ENCODE results near the gene CTRL. TPM values are rescaled to one million over a fixed set of nuclear protein-coding genes. Genes with fewer than 3 reads are reported as not detected.

The CTRL gene
- total and polyA plus RNA-seq, 11 donors, result 0.23 to 2.1 (median 0.74) TPM; not detected in 1

- intact Hi-C loops (cut with DNase I), result loop anchor here in 1 of 10 donors (10.0 kb wide), 1 partner anchor 265 kb away; the partner anchor contains the start of gene ESRP2
- Histone ChIP-seq H3K9me3 (no peaks in the 10 kb centered on the region), H3K27me3 (no peaks in the 10 kb centered on the region), H3K36me3 (peaks cover 0 to 15% (median 0%) of the 10 kb centered on the region in 9 donors), H3K27ac (peak overlapping the region; percentile 95 to 100 (median 99)), H3K4me3 (peak overlapping the region; percentile 67 to 100 (median 91)), H3K4me1 (peaks cover 13 to 41% (median 33%) of the 10 kb centered on the region in 12 donors)
- ATAC-seq, result no peak
- TF ChIP-seq POLR2A (IDR thresholded peaks at IDR 0.05) (no peak), CTCF (IDR thresholded peaks at IDR 0.05) (no peak)
- WGBS, 4 donors, result 52 to 63% (median 55%) methylated on average over 40 of the region's 40 CpGs
- DNase-seq, result no peak
Observed at GRCh38 chr16:67969254-67970039, 37.8 kb upstream of the CTRL start.

GRCh38 chr16:67968400-67969253 is 37.0 kb upstream of the CTRL start, which contains the start of gene SLC12A4:
TSS of gene SLC12A4 (minus strand) at chr16:67968637. CDS start at chr16:67968553, 84 bp downstream.
- H3K4me1 ChIP-seq, result peaks cover 21 to 49% (median 41%) of the 10 kb centered on the region in 12 donors
- intact Hi-C loops (cut with DNase I), result loop anchor here in 2 of 10 donors (1.0 to 10.0 kb wide), 2 partner anchors 33 to 266 kb away; partner anchors contain the start of gene ESRP2 (in 1 of the 2)
- peak; percentile 84 to 91 (median 90) for ATAC-seq

GRCh38 chr16:67967958-67968399 is 36.3 kb upstream of the CTRL start:
- DNase-seq (peak in 4 of 5 donors; percentile 63 to 81 (median 68)), ATAC-seq (peak in 2 of 4 donors; percentile 38 to 46)
- Histone ChIP-seq H3K4me1 (peaks cover 27 to 55% (median 48%) of the 10 kb centered on the region in 12 donors), H3K9me3 (no peaks in the 10 kb centered on the region), H3K27ac (peak overlapping the region; percentile 95 to 100 (median 99)), H3K4me3 (peak overlapping the region; percentile 67 to 100 (median 91)), H3K27me3 (no peaks in the 10 kb centered on the region), H3K36me3 (peaks cover 0 to 20% (median 7%) of the 10 kb centered on the region in 9 donors)
- 0 to 1% (median 1%) methylated on average over 33 to 45 of the region's 45 CpGs for WGBS, 4 donors
- no peak for TF ChIP-seq POLR2A (IDR thresholded peaks at IDR 0.05)
- no peak for TF ChIP-seq CTCF (IDR thresholded peaks at IDR 0.05)
- intact Hi-C loops (cut with DNase I), result loop anchor here in 2 of 10 donors (1.0 to 10.0 kb wide), 2 partner anchors 33 to 267 kb away; partner anchors contain the start of gene ESRP2 (in 1 of the 2)

More at GRCh38 chr16:67968400-67969253, 37.0 kb upstream of the CTRL start, which contains the start of gene SLC12A4:
- DNase-seq, result peak; percentile 93 to 95 (median 94)
- Histone ChIP-seq H3K36me3 (peaks cover 0 to 15% (median under 1%) of the 10 kb centered on the region in 9 donors), H3K27ac (peak within 1 kb of the TSS; percentile 95 to 100 (median 99)), H3K4me3 (peak within 1 kb of the TSS; percentile 67 to 100 (median 91)), H3K9me3 (no peaks in the 10 kb centered on the region), H3K27me3 (no peaks in the 10 kb centered on the region)
- TF ChIP-seq POLR2A (IDR thresholded peaks at IDR 0.05) (peak; percentile 94 to 98), CTCF (IDR thresholded peaks at IDR 0.05) (peak in 4 of 12 donors; percentile 14 to 28 (median 23))
- WGBS, 4 donors, result 0 to 1% (median 1%) methylated on average over 21 to 78 of the region's 78 CpGs
